ENCODE results near the gene ARFGEF3. TPM values are rescaled to one million over a fixed set of nuclear protein-coding genes. Genes with fewer than 3 reads are reported as not detected.

The ARFGEF3 gene
- total RNA-seq, 4 donors from 2014 or later = 2.8 to 11.8 (median 7.8) TPM

GRCh38 chr6:138229663-138230179 is 68.0 kb downstream of the ARFGEF3 start:
- intact Hi-C loops (cut with DNase I; ENCODE audit: low total_unique reads) = no loop called here
- DNase-seq (ENCODE audit: low spot score in 2 of 2) = no peak
- TF ChIP-seq CTCF (IDR thresholded peaks at IDR 0.05) (no peak), POLR2A (IDR thresholded peaks at IDR 0.05) (no peak)
- no peak overlapping the region for H3K4me3 ChIP-seq (ENCODE audit: low read depth, poor library complexity, severe bottlenecking)
- 89 to 90% methylated on average over 11 of the region's 11 CpGs for WGBS, 2 donors

GRCh38 chr6:138230221-138230620 is 68.5 kb downstream of the ARFGEF3 start:
- intact Hi-C loops (cut with DNase I; ENCODE audit: low total_unique reads) = no loop called here
- no peak overlapping the region for H3K4me3 ChIP-seq (ENCODE audit: low read depth, poor library complexity, severe bottlenecking)
- DNase-seq (ENCODE audit: low spot score in 2 of 2) = no peak
- no peak for TF ChIP-seq CTCF (IDR thresholded peaks at IDR 0.05)
- TF ChIP-seq POLR2A (IDR thresholded peaks at IDR 0.05) = no peak

- H3K4me3 ChIP-seq (ENCODE audit: low read depth, poor library complexity, severe bottlenecking) = no peak overlapping the region
- no peak for DNase-seq (ENCODE audit: low spot score in 2 of 2)
- intact Hi-C loops (cut with DNase I; ENCODE audit: low total_unique reads) = no loop called here
- no peak for TF ChIP-seq POLR2A (IDR thresholded peaks at IDR 0.05)
- no peak for TF ChIP-seq CTCF (IDR thresholded peaks at IDR 0.05)
- WGBS, 2 donors = 51 to 66% methylated on average over 3 of the region's 3 CpGs
Observed at GRCh38 chr6:138230759-138231380, 69.1 kb downstream of the ARFGEF3 start.

GRCh38 chr6:138231381-138231886 is 69.7 kb downstream of the ARFGEF3 start:
- H3K4me3 ChIP-seq (ENCODE audit: low read depth, poor library complexity, severe bottlenecking) = no peak overlapping the region
- TF ChIP-seq CTCF (IDR thresholded peaks at IDR 0.05) (no peak), POLR2A (IDR thresholded peaks at IDR 0.05) (no peak)
- intact Hi-C loops (cut with DNase I; ENCODE audit: low total_unique reads) = no loop called here
- 57 to 63% methylated on average over 4 of the region's 4 CpGs for WGBS, 2 donors
- no peak for DNase-seq (ENCODE audit: low spot score in 2 of 2)

- intact Hi-C loops (cut with DNase I; ENCODE audit: low total_unique reads) = no loop called here
Observed at GRCh38 chr6:138234363-138234762, 72.6 kb downstream of the ARFGEF3 start.

More at GRCh38 chr6:138234363-138234762, 72.6 kb downstream of the ARFGEF3 start:
- TF ChIP-seq CTCF (IDR thresholded peaks at IDR 0.05) (no peak), POLR2A (IDR thresholded peaks at IDR 0.05) (no peak)
- no peak overlapping the region for H3K4me3 ChIP-seq (ENCODE audit: low read depth, poor library complexity, severe bottlenecking)
- no peak for DNase-seq (ENCODE audit: low spot score in 2 of 2)
- 63 to 70% methylated on average over 2 of the region's 2 CpGs for WGBS, 2 donors
